Measurements from ENCODE around the gene FGF12. TPM values are rescaled to one million over a fixed set of nuclear protein-coding genes. Genes with fewer than 3 reads are reported as not detected.

FGF12 gene
- total RNA-seq, 1 experiment from 2014 or later: 0.07 TPM

GRCh38 chr3:192685801-192686200, 41.5 kb downstream of the FGF12 start:
- Histone ChIP-seq H3K9me3 (ENCODE audit: control insufficient read depth in 1 of 2, insufficient read depth in 1 of 2, low read depth in 1 of 2, low read length in 2 of 2) (no peaks in the 10 kb centered on the region), H3K9ac (ENCODE audit: low read length) (no peak overlapping the region), H3K9me2 (ENCODE audit: insufficient read depth) (no peaks in the 10 kb centered on the region), H3K27me3 (ENCODE audit: insufficient read depth, low read length) (peaks cover 7% of the 10 kb centered on the region), H3K36me3 (ENCODE audit: control insufficient read depth in 1 of 2, insufficient read depth in 2 of 2, low read length in 2 of 2) (no peaks in the 10 kb centered on the region), H3K27ac (ENCODE audit: low read depth, low read length) (no peak overlapping the region), H3K4me3 (replicated peaks in 1 of 2; ENCODE audit: low read depth in 1 of 2, low read length in 2 of 2) (no peak overlapping the region), H3K79me2 (ENCODE audit: insufficient read depth, low read length) (no peaks in the 10 kb centered on the region), H3K4me1 (ENCODE audit: control insufficient read depth in 1 of 2, insufficient read depth in 2 of 2, low read length in 2 of 2) (no peaks in the 10 kb centered on the region), H4K20me1 (ENCODE audit: insufficient read depth) (no peaks in the 10 kb centered on the region; the same call in 1 of the 2 replicates), H2AFZ (ENCODE audit: low read depth, low read length, poor library complexity, severe bottlenecking) (no peak overlapping the region), H3K4me2 (ENCODE audit: low read length) (no peak overlapping the region)
- intact Hi-C loops (cut with micrococcal nuclease): no loop called here
- RAD21 ChIA-PET (ENCODE audit: low non-redundant PET in 1 of 2, low total read pairs in 2 of 2, uncharacterized antibody in 2 of 2, unreplicated experiment in 2 of 2): no interaction called here
- no TSS peak for BruUV-seq (replicated peaks)
- no peak for TF ChIP-seq RAD21 (IDR thresholded peaks at IDR 0.05; ENCODE audit: low read depth)
- TF ChIP-seq EGR1 (IDR thresholded peaks at IDR 0.05; ENCODE audit: low read depth): no peak
- TF ChIP-seq SRF (IDR thresholded peaks at IDR 0.05; ENCODE audit: low read depth): no peak
- POLR2A ChIA-PET: no interaction called here
- DNase-seq (ENCODE audit: low read depth, low spot score): no peak
- CTCF ChIA-PET: no interaction called here
- ATAC-seq: no peak

GRCh38 chr3:192684151-192684550, 43.2 kb downstream of the FGF12 start:
- H3K9me2 ChIP-seq (ENCODE audit: insufficient read depth): no peaks in the 10 kb centered on the region
- no peak overlapping the region for H3K27ac ChIP-seq (ENCODE audit: low read depth, low read length)
- ATAC-seq (no peak), DNase-seq (ENCODE audit: low read depth, low spot score) (no peak)
- intact Hi-C loops (cut with micrococcal nuclease): no loop called here
- peaks cover 7% of the 10 kb centered on the region for H3K27me3 ChIP-seq (ENCODE audit: insufficient read depth, low read length)
- no peaks in the 10 kb centered on the region for H3K9me3 ChIP-seq (ENCODE audit: control insufficient read depth in 1 of 2, insufficient read depth in 1 of 2, low read depth in 1 of 2, low read length in 2 of 2)
- BruUV-seq (replicated peaks): no TSS peak
- ChIA-PET POLR2A (no interaction called here), CTCF (no interaction called here), RAD21 (ENCODE audit: low non-redundant PET in 1 of 2, low total read pairs in 2 of 2, uncharacterized antibody in 2 of 2, unreplicated experiment in 2 of 2) (no interaction called here)
- no peak overlapping the region for H3K4me3 ChIP-seq (replicated peaks in 1 of 2; ENCODE audit: low read depth in 1 of 2, low read length in 2 of 2)
- TF ChIP-seq FOSL1 (IDR thresholded peaks at IDR 0.05; ENCODE audit: low read depth) (no peak), RAD21 (IDR thresholded peaks at IDR 0.05; ENCODE audit: low read depth) (no peak), ZFX (IDR thresholded peaks at IDR 0.05) (no peak), POLR2A (IDR thresholded peaks at IDR 0.05; ENCODE audit: borderline replicate concordance, extremely low read depth, insufficient read depth, insufficient read length) (no peak), CTCF (IDR thresholded peaks at IDR 0.05 in 2 of 3, conservative IDR thresholded peaks at IDR 0.05 in 1 of 3; ENCODE audit: borderline replicate concordance in 1 of 3, insufficient read depth in 1 of 3, low read depth in 2 of 3, low read length in 2 of 3) (no peak)
- H3K79me2 ChIP-seq (ENCODE audit: insufficient read depth, low read length): no peaks in the 10 kb centered on the region
- no peak overlapping the region for H3K4me2 ChIP-seq (ENCODE audit: low read length)
- H4K20me1 ChIP-seq (ENCODE audit: insufficient read depth): no peaks in the 10 kb centered on the region; the same call in 1 of the 2 replicates
- H3K9ac ChIP-seq (ENCODE audit: low read length): no peak overlapping the region
- no peak overlapping the region for H2AFZ ChIP-seq (ENCODE audit: low read depth, low read length, poor library complexity, severe bottlenecking)
- H3K4me1 ChIP-seq (ENCODE audit: control insufficient read depth in 1 of 2, insufficient read depth in 2 of 2, low read length in 2 of 2): no peaks in the 10 kb centered on the region
- no peaks in the 10 kb centered on the region for H3K36me3 ChIP-seq (ENCODE audit: control insufficient read depth in 1 of 2, insufficient read depth in 2 of 2, low read length in 2 of 2)
